Activated CD8-positive, alpha-beta memory T cell treated with anti-CD3 and anti-CD28 coated beads, Interleukin-2, amount 50 U/mL, for 24 hours (primary cell): ENCODE measurements around the gene MN1.

Experiments used
- DNase-seq: peaks from one replicate; pipeline ENCODE4 v3.0.0-alpha.2; 2020; ENCODE audit errors: extremely low read depth

MN1 gene

GRCh38 chr22:27716074-27716473, 85.5 kb downstream of the MN1 start:
- no peak for DNase-seq

GRCh38 chr22:27715106-27715505, 86.5 kb downstream of the MN1 start:
- no peak for DNase-seq

GRCh38 chr22:27714068-27714467, 87.5 kb downstream of the MN1 start:
- no peak for DNase-seq

- no peak for DNase-seq
Observed at GRCh38 chr22:27713461-27713860, 88.1 kb downstream of the MN1 start.

- no peak for DNase-seq
Observed at GRCh38 chr22:27711756-27712155, 89.8 kb downstream of the MN1 start.

GRCh38 chr22:27711012-27711411, 90.5 kb downstream of the MN1 start:
- no peak for DNase-seq

GRCh38 chr22:27709919-27710675, 91.5 kb downstream of the MN1 start:
- no peak for DNase-seq

- no peak for DNase-seq
Observed at GRCh38 chr22:27706489-27706888, 95.1 kb downstream of the MN1 start.

GRCh38 chr22:27705408-27706080, 96.0 kb downstream of the MN1 start:
- DNase-seq, result no peak

- no peak for DNase-seq
Observed at GRCh38 chr22:27704581-27704980, 97.0 kb downstream of the MN1 start.

- DNase-seq, result no peak
Observed at GRCh38 chr22:27699383-27700019, 102.1 kb downstream of the MN1 start.

- no peak for DNase-seq
Observed at GRCh38 chr22:27698813-27699212, 102.7 kb downstream of the MN1 start.
